HG03175 (cell line): Measurements from ENCODE around the gene CPED1.
"Not testable (repeated sequence)": the region's sequence is repeated elsewhere in the genome, so short reads cannot be mapped to it uniquely, and the experiment has no call there.

Experiments
- ATAC-seq: cut with Tn5 transposase; IDR thresholded peaks from one replicate; pipeline ENCODE4 v1.9.1; 2021; ENCODE audit warnings: mild to moderate bottlenecking, moderate library complexity; ENCODE audit not compliant: unreplicated experiment

Gene CPED1

DNA sequence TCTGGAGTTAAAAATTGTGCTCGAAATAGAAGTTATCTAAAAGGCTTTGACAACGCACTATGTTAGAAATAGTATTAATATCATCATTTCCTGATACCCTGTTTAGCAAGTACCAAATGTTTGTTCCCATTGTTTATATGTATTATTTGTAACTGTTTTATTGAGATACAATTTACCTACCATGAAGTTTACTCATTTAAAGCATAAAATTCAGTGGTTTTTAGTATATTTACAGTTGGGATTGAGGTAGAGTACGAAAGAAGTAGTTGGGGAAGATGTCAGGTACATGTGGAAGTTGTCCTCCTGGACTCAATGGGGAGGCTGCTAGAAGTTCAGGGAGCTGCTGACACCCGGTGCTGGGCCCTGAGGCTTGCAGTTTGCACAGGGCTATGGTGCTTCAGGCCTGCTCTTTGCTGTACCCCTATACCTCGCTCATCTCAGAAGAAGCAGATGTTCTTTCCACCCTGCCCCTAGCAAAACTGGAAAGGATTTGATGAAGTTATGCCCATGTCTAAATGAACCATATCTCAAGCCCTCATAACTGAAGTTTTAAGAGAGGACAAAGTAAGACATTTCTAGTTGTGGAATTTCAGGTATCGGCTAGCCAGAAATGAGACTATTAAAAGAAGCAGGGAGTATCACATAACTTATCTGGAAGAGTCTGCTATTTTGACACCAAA is 315.1 kb downstream of the CPED1 start:
- ATAC-seq, result no peak

DNA sequence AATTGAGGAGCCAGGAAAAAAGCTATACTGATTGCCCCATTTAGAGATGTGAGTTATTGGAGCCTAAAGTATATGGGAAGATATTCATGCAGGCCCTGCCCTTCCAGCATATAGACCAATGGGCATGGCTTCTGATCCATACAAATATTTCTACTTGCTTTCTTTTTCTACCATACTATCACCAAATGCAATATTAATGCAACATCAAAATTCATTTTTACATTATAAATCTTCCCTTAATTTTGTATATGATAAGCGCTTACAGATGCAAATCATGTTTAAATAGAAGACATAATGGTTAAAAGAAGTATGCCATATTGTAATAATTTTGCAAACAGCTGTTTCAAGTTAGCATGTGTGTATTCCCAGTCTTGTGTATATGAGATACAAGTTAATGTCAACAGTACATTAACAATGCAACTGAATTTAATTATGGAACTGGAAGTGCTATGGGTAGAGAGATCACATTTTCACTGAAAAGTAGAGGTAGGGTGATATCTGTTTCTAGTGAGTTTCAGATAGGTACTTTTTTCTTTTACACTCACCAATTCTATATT is 315.7 kb downstream of the CPED1 start:
- no peak for ATAC-seq

- ATAC-seq, result no peak
These were observed 316.6 kb downstream of the CPED1 start for GRCh38 chr7:121305109-121305508.

GRCh38 chr7:121306565-121306964 is 318.1 kb downstream of the CPED1 start:
- ATAC-seq, result no peak

- ATAC-seq, result no peak
These were observed 318.6 kb downstream of the CPED1 start for GRCh38 chr7:121307021-121307574.

- peak; percentile 2 for ATAC-seq
These were observed 324.8 kb downstream of the CPED1 start for GRCh38 chr7:121313220-121313792.

DNA sequence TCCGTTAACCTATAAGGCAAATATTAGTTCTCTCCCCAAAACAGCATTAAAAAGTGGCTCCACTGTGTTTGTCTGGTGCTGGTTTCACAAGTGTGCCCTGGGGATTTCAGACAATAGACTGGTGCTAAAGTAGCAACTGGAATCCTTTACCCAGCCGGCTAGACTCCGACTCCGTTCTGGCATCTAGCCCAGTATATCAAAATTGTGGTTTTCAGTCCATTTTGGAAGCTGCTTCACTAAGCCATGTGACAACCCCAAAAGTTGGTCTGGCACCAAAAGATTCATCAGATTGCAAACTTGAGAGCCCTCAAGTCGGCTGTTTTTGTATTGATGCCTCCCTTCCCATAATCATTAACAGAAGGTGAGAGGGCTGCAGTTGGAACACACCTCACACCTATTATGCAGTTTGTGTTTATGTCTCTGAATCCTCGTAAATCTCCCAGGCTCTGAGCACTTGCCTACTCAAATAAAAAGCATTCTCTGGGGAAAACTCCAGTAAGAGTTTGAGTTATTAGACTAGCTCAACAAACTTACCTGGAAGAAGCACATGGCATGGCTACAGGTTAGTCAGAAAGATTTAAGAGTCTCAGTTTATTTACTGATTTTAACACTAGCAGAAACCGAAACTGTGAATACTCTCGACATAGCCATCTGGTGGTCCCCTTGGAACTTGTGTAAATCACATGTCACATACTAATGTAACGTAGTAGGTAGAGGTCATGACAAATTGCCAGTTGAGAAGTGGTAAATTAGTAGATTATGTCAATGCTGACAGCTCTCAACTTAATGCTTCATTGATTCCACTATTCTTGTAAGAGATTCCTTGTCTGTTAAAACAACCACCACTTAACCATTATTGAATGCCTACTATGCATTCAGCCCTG is 325.5 kb downstream of the CPED1 start:
- peak; percentile 88 for ATAC-seq

GRCh38 chr7:121315170-121315569 is 326.7 kb downstream of the CPED1 start:
- ATAC-seq, result not testable (repeated sequence)

DNA sequence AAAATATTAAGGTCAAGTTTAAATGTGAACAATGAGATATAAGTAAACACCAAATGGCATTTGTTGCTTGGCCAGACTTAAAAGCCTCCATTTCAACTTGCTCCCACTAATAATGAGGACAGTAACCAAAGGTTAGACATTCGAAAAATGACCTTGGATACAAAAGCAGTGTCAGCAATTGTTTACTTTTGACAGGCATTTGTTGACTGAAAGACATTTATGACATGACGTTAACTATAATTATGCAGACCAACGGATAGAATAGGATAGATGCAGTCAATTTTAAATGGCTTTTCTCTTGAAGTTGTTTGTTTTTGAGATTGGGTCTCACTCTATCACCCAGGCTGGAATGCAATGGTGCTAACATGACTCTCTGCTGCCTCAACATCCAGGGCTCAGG is 333.9 kb downstream of the CPED1 start:
- no peak for ATAC-seq

DNA sequence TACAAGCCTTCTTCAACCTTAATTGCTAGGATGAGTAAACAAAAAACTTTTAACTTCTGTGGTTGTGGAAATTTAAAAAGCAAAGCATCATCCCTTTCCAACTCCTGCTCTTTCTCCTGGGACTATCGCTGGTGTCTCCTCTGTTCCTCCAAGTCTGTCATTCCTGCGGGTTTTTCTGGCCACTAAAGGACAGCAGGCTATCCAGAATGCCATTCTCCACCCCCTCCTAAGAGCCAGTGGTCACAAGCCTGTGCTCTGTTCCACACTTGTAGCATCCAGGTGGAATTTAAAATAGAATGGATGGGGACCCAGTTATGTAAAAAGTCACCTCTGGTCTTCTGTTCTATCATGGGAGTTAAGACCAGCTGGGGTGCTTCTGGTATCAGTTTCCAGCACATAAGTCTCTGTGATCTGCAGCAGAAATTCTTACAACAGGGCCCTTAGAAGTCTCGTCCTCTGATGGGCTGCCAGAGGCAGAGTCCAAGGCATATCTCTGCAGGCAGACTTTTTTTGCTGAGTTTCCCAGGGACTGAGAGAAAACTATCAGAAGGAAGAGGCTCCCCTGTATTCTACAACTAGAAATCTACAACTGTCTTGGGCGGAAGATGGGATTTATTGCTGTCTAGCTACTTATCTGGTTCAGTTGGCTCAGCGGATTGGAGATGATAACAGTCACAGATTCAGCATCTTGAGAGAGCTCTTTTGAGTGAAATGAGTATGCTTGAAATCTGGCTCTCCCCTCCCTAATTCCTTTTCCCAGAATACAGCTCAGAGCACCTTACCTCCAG is 335.2 kb downstream of the CPED1 start:
- no peak for ATAC-seq

DNA sequence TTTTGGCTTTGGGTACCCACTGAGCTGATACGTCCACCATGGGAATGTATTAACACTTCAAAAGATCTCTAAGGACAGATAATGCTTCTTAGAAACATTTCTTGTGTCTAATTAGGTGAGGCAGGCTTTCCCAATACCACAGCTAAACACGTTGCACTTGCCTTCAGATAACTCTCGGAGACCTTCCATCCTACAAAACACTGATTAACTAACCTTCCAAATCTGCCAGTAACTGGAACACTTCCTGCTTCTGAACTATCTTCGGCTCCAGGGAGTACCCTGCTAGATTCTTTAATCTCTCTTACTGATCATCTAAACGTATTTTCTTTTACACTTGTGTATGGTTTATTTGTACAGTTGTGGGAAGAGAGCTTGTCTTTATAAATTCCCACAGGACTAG is 339.2 kb downstream of the CPED1 start:
- no peak for ATAC-seq

- peak; percentile 47 for ATAC-seq
These were observed 340.1 kb downstream of the CPED1 start, which contains the start of gene WNT16 for GRCh38 chr7:121328508-121329190. Gene WNT16 (plus strand): TSS chr7:121329000. CDS start chr7:121329293, 293 bp downstream.

DNA sequence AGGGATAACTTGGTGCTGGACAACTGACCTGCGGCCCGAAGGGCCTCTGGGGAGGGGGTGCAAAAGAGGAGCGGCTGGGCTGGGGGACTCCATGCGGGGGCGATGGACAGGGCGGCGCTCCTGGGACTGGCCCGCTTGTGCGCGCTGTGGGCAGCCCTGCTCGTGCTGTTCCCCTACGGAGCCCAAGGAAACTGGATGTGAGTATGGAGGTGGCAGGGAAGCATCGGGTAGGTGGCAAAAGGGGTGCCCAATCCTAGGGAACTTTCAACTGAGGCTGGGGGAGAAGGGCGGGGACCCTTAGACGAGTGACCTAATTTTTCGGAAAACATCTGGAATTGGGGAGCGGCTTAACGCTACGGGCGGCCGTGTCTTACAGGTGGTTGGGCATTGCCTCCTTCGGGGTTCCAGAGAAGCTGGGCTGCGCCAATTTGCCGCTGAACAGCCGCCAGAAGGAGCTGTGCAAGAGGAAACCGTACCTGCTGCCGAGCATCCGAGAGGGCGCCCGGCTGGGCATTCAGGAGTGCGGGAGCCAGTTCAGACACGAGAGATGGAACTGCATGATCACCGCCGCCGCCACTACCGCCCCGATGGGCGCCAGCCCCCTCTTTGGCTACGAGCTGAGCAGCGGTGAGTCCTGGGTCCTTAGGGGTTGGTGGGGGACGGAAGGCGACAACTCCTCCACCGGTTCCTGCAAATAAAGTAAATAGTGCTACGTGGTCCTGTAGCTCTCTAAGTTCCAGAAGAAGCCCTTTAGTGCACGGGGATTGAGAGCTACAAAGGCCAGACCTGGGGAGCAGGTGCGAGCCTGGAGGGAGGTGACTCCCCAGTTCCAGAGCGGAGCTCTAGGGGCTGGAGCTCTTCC is 340.9 kb downstream of the CPED1 start:
- peak; percentile 55 for ATAC-seq

DNA sequence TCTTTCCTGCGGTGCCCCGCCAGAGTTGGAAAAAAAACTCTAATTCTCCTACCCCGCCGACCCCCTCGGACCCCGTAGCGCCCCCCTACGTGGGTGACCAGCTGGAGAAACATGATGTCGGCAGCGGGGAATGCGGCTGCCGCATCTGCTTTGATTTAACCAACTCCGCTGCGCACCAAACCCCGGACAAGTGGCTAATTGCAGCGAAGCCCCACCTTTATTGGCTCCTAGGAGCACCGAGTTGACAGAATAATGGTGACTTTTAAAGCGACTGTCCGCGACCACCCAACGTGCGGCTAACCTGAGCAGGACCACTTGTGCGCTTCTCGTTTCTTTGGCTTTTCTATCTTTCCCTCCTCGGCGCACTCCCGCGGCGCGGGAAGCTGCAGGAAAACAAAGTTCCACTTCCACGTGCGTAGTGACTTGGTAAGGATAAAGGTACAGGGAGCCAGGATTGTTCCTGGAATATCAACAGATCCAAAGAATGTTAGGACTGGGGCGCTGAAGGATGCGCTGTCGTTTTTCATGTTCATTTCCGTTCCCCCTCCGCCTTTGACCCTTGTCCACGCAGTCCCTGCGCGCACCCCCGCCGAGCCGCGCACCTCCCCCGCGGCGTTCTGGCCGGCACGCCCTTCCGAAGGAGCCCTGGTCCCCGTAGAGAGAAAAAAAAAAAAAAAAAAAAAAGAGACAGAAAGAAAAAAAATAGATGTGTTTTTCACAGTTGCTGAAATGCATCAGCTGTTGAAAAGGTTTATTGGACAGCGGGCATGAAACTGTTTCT is 341.7 kb downstream of the CPED1 start:
- peak; percentile 27 for ATAC-seq

GRCh38 chr7:121331048-121331447 is 342.5 kb downstream of the CPED1 start:
- ATAC-seq, result no peak

- ATAC-seq, result no peak
These were observed 343.1 kb downstream of the CPED1 start for GRCh38 chr7:121331574-121331973.

- no peak for ATAC-seq
These were observed 345.9 kb downstream of the CPED1 start for GRCh38 chr7:121334376-121334775.
